ENCODE measurements around the gene NFYA.

- TF ChIP-seq CTCF (IDR thresholded peaks at IDR 0.05; ENCODE audit: insufficient read depth, low read depth, low read length) (no peak), EZH2 (IDR thresholded peaks at IDR 0.05; ENCODE audit: insufficient read depth, low read length) (no peak)
Measured at GRCh38 chr6:41088451-41088850, 15.7 kb downstream of the NFYA start.

All from astrocyte (in vitro differentiated cells and primary cell).